Right ventricle myocardium inferior (tissue), 1 donor: Measurements from ENCODE around the gene VPS11. TPM values are rescaled to one million over a fixed set of nuclear protein-coding genes. Genes with fewer than 3 reads are reported as not detected.

Experiments
- ATAC-seq: fragments of 200-7000 bp; cut with Tn5 transposase; one replicate; pipeline ENCODE4 v1.9.1; 2020; ENCODE audit warnings: mild to moderate bottlenecking, moderate library complexity
- DNase-seq: peaks from one replicate; pipeline ENCODE4 v3.0.0; 2021; ENCODE audit errors: missing footprints
- intact Hi-C: fragments of 100-400 bp; cut with DNase I; formaldehyde crosslinking; loops from one replicate; pipeline ENCODE4 v1.11.0; 2022
- total RNA-seq: library from RNA; stranded (reverse); fragmentation: NEBNext Ultra II Directional; extraction: Animal tissue kit (Norgen Biotek cat#: 25700); gene quantifications from one replicate; pipeline ENCODE4 v1.2.1, GENCODE V29; 2021
- donor health status: DM: no; HTN: yes; CAD: no; lungs with severe emphysema.

The VPS11 gene
- total RNA-seq, 1 donor from 2014 or later: 19.3 TPM

DNA sequence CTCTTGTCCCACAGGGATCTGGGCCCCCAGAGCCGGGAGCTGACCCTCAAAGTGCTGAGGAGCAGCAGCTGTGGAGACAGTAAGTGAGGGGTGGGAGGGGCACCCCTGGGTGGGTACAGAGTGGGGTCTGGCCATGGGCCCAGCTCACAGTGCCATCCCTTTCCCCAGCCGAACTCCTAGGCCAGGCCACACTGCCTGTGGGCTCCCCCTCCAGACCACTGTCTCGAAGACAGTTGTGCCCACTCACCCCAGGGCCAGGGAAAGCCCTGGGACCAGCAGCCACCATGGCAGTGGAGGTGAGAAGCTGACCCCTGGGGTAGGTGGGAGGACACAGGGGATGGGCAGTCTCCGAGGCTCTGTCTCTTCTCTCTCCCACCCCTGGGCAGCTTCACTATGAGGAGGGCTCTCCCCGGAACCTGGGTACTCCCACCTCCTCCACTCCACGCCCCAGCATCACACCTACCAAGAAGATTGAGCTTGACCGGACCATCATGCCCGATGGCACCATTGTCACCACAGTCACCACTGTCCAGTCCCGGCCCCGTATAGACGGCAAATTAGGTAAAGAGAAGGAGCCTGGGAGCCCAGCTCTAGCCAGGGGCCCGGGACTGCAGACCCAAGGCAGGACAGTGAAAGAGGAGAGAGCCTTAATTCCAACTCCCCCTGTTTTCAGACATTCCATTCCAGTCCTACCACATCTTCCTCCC is 44.8 kb downstream of the VPS11 start:
- DNase-seq (peak; percentile 53), ATAC-seq (no peak)
- intact Hi-C loops: no loop called here

DNA sequence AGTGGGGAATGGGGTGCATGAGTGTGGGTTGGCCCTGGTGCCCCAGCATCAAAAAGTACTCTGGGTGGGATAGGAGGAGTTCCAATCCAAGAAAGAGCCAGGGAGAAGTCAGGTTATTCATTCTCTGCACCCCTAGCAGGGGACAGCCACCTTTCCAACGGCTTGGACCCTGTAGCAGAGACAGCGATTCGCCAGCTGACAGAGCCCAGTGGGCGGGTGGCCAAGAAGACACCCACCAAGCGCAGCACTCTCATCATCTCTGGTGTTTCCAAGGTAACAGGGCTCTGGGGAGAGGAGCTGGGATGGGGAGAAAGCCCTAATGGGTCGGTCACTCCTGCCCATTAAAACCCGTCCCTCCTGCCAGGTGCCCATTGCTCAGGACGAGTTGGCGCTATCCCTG is 46.1 kb downstream of the VPS11 start:
- no peak for ATAC-seq
- DNase-seq: peak; percentile 39
- intact Hi-C loops: no loop called here

DNA sequence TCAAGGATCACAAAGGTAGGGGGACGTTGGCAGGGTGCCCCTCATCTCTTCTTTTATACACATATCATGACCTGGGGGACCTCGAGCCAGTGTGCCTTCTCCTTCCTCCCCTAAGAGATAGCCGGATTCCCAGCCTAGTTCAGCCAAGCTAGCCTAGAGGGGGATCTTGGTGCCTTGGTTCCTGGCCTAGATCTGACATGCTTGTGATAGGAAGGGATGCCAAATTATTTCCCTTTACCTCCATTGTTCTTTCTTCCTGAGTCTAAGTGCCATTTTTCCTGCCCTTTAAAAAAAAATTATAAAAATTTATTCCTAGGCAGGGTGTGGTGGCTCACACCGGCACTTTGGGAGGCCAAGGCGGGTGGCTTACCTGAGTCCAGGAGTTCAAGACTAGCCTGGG is 46.7 kb downstream of the VPS11 start:
- peak; percentile 37 for DNase-seq
- intact Hi-C loops: no loop called here

DNA sequence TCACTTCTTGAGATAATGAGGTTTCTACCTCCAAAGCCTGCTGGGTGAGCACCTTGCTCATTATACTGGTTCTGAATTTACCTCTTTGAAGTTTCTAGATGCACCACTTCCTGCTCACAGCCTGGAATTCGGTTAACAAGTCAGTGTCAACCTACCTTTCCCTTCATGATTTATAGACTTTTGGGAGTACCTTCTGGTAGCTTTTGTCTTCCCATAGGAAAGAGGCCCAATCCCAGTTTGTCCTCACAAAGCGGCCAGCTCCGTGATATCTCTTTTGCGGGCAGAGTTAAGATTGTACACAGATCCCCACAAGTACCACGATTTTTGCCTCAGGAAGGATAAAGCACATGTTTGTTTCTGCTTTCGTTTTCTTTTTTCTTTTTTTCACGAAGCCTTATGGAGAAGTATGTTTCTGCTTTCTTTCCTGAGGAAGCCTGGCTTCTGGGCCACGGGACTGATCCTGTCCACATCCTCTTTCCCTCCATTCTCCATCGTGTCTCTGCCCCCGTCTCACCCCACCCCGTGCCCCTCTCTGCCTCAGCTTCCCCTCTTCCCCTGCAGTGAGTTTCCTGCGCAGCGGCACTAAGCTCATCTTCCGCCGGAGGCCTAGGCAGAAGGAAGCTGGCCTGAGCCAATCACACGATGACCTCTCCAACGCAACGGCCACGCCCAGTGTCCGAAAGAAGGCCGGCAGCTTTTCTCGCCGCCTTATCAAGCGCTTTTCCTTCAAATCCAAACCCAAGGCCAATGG is 48.0 kb downstream of the VPS11 start:
- intact Hi-C loops: no loop called here
- peak; percentile 87 for DNase-seq
- ATAC-seq: peak; percentile 55

More for the DNA sequence above, 46.7 kb downstream of the VPS11 start:
- ATAC-seq: no peak

DNA sequence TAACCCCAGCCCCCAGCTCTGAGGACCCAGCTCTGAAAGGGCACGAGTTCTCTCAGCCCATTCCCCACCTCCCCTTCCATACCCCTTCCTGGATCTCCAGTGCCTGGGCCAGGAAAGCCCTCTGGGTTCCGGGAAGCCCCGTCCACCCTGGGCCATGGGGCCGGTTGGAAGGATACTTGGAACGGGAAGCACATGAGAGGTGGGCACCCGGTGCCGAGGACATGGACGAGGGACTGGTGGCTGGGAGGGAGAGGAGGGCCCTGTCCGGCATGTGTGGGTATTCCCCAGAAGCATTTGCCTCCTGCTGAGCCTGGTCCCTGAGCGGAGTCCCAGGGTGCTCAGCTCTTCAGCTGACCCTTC is 48.6 kb downstream of the VPS11 start:
- DNase-seq (no peak), ATAC-seq (no peak)
- intact Hi-C loops: no loop called here

DNA sequence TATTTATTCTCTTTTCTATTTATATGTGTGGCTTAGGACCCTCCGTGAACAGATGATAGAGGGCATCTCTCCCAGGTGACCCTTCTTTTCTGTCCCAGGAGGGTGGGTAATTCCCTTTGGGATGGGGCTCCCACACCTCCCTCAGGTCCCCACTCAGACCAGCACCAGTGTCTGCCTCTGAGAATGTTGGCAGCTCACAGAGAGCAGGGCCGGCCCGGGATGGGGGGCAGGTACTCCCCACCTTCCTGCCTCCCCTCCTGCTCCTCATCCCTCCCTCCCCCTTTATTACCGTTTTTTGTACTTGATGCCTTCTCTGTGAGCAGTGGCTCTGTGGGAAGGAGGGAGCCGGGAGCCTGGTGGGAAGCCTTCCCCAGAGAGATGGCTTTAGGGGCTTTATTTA is 49.0 kb downstream of the VPS11 start:
- ATAC-seq (no peak), DNase-seq (peak; percentile 21)
- intact Hi-C loops: no loop called here

DNA sequence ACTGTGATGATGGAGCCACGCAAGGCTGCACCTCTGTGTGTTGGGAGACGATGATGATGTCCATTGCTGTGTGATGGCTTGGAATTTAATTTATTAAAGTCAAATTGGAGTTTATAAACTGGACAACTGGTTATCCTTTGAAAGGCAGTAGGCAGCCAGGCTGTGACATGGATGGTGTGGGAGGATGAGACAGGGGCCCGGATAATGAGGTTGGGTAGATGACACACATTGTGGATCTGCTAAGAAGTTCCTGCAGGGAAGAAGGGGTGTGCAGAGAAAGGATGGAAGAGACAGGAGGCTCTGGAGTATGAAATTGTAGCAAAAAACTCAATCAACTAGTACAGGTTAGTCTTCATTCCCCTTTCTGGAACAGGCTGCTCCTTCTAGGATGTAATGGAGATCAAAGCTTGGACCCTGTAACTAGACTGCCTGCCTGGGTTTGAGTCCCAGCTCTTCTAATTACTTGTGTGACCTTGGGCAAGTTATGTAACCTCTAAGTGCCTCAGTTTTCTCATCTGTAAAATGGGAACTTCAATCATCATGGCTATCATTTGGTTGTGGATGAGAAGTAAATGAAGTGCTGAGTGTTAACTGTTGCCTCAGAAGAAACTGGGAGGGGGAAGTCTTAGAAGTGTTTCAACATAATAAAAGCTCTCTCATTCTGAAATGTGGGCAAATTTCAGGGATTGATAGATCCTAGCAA is 49.5 kb downstream of the VPS11 start:
- intact Hi-C loops: no loop called here
- no peak for DNase-seq
- ATAC-seq: no peak

DNA sequence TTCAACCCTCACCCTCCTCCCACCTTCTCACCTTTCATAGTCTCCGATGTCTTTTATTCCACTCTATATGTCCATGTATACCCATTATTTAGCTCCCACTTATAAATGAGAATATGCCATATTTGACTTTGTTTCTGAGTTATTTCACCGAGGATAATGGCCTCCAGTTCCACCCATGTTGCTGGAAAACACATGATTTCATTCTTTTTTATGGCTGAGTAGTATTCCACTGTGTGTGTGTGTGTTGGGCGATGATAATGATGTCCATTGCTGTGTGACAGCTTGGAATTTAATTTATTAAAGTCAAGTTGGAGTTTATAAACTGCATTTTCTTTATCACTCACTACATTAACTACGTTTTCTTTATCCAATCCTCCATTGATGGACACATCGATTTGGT is 50.6 kb downstream of the VPS11 start:
- intact Hi-C loops: no loop called here
- ATAC-seq: no peak
- DNase-seq: no peak

DNA sequence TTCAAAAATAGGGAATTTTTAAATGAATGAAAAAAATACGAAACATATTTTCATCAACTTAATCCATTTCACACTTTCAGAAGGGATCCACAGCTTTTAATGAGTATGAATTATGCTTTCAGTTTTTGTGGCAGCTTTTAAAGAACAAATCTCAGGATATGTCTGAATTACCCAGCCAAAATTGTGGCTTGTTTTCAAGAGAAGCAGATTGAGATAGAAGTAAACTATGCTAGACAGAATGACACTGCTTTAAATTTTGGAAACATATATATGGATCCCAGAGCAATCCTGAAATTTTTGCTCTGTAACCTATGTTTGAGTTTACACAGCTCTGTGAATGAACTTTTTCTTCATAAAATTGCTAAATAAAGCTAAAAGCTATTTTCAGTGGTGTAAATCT is 51.3 kb downstream of the VPS11 start:
- ATAC-seq: no peak
- no peak for DNase-seq
- intact Hi-C loops: no loop called here

DNA sequence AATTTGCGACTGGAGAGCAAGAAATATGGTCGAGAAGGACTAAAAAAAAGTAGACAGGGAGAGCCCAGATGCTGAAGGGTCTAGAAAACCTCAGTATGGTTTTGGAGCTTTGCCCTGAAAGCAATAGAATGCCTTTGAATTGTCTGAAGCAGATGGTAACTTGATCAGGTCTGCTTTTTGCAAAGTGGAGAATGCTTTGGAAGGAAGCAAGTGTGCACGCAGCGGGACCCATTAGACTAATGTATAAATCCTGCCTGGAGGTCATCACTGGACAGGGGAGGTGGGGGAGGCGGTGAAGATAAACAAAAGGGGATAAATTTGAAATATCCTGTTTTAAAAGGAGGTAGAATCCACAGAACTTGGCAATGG is 53.0 kb downstream of the VPS11 start:
- intact Hi-C loops: loop anchor here (2.0 kb wide), 1 partner anchor 14 kb away; the partner anchor contains the start of gene C2CD2L
- no peak for ATAC-seq

DNA sequence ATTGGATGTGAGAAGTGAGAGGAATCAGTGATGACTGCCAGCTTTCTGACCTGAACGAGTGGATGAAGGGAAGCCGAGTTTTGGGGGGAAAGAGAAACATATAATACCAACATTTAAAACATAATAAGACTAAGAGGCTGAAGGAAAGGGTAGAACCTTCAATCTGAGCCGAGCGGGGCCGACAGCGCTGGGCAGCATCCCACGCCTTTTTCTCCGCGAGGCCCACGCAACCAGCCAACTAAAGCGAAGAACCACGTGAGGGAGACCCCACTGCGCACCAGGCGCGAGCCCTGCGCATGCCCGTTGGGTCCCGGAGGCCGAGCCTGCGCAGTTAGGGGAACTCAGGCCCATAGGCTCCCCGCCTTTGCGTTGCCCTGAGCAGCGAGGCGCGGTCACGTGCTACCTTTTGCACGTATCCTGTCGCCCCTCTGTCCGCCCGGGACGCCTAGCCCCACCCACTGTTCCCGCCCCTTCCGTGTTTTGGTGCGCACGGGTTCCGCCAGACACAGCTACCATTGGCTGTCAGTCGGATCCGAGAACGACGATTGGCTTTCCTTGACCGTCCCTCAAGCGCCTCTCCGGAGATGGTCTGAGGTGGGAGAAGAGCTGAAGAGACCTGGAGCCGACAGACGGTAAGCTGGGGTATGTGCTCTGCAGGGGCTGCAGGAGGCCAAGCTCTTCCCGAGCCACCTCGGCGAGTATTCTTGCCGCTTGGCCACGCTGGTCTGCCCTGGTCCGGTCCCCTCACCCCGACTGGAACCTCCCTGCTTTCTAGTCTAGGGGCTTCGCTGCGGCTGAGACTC is 53.6 kb downstream of the VPS11 start, which contains the start of gene HINFP:
Gene HINFP, plus strand, starts transcription at position 573 of the 803 bp plus-strand sequence. CDS start 5,365 bp downstream, outside the sequence.
- intact Hi-C loops: loop anchor here (2.0 kb wide), 1 partner anchor 14 kb away; the partner anchor contains the start of gene C2CD2L
- ATAC-seq (peak; percentile 100), DNase-seq (peak; percentile 100)

More for the DNA sequence above, 53.0 kb downstream of the VPS11 start:
- peak; percentile 13 for DNase-seq

DNA sequence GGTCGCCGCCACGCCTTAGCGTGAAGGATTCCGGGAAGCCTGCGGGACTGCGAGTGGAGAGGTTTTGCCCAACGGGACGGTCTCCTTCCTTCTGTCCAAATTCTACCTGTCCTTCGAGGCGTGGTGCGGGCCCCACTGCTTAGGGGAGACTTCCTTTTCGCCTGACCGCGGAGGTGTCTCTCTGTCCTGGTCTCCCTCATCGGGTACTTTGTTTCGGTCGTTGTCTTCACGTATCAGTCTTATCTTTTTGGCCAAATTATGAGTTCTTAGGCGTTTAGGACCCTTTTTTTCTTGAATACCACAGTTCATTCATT is 54.1 kb downstream of the VPS11 start:
- no peak for DNase-seq
- ATAC-seq: no peak
- intact Hi-C loops: loop anchor here (2.0 kb wide), 1 partner anchor 15 kb away; the partner anchor contains the start of gene C2CD2L

DNA sequence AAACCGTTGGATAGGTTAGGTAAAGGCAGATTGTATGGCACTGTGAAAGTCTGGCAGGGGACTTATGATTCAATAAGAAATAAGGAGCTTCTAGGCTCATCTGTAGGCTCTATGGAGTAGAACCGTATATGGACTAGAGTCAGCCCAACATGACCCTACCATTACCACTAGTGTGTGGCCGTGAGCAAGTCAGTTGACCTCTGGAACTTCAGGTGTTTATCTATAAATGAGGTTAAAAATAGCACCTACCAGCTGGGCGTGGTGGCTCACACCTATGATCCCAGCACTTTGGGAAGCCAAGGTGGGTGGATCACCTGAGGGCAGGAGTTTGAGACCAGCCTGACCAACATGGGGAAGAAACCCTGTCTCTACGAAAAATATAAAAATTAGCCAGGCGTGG is 58.2 kb downstream of the VPS11 start:
- no peak for DNase-seq
- intact Hi-C loops: no loop called here
- ATAC-seq: no peak

DNA sequence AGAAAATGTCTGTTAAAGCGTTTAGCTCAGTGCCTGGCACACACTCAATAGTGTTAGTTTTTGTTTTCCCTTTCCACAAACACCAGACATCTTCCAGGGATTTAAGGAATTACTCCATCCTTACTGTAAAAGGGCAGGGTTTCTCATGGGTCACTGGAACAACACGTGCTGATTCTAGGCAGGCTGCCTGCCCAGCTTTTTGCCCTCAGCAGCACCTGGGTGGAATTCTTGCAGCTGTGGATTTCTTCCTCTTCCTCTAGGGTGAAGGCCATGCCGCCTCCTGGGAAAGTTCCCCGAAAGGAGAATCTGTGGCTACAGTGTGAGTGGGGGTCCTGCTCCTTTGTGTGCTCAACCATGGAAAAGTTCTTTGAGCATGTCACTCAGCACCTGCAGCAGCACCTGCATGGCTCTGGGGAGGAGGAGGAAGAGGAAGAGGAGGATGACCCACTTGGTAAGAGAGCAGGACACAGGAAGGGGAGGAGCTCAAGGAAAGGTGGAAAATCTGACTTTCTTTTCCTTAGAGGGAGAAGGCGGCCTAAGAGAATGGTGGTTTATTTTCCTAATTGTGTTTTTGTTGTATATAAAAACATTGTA is 59.2 kb downstream of the VPS11 start:
- ATAC-seq: no peak
- intact Hi-C loops: no loop called here
- no peak for DNase-seq

DNA sequence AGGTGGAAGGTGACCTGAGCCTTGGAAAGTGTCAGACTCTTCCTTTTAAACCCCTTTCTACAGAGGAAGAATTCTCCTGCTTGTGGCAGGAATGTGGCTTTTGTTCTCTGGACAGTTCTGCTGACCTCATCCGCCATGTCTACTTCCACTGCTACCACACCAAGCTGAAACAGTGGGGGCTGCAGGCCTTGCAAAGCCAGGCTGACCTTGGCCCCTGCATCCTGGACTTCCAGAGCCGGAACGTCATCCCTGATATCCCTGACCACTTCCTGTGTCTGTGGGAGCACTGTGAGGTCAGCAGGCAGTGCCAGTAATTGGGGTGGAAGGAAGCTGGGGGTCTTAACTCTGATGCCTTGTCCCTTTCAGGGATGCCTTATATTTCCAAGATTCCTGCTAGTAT is 63.0 kb downstream of the VPS11 start:
- DNase-seq: no peak
- no peak for ATAC-seq
- intact Hi-C loops: no loop called here
